H1 (cell line): ENCODE measurements around the gene FKBP6. TPM values are rescaled to one million over a fixed set of nuclear protein-coding genes. Genes with fewer than 3 reads are reported as not detected.
A peak's percentile ranks its signal among the peaks of the same experiment; 100 is the strongest.
"Not testable (repeated sequence)": the region's sequence is repeated elsewhere in the genome, so short reads cannot be mapped to it uniquely, and the experiment has no call there.

Experiments
- CTCF ChIA-PET: fragments of 300-600 bp; sonication (Branson Sonifier 250); formaldehyde crosslinking; loops from one replicate; lab custom pipeline; 2021; ENCODE audit not compliant: partially characterized antibody; lab: Charles Lee
- POLR2A ChIA-PET: fragments of 300-600 bp; sonication (Branson Sonifier 250); formaldehyde crosslinking; loops from one replicate; lab custom pipeline; 2021; ENCODE audit warnings: inconsistent platforms; ENCODE audit not compliant: partially characterized antibody; lab: Charles Lee
- DNase-seq, 2 experiments: peaks; one replicate each; pipeline versions ENCODE4 v3.0.0 to v3.0.0-alpha.2; 2010 to 2022; ENCODE audit warnings: low spot score in 2 of 2, low read depth in 1 of 2, mixed read lengths in 1 of 2
- FAIRE-seq: peaks from 2 replicates; lab custom pipeline; 2011; peaks lifted over from hg19 to GRCh38; lab: Jason Lieb, UNC
- H2AFZ ChIP-seq: 2 replicates; pipeline ENCODE4 v1.8.1; 2012; ENCODE audit warnings: low read length, inconsistent platforms
- H2AK5ac ChIP-seq: 2 replicates; pipeline ENCODE4 v1.6.1; 2013; ENCODE audit warnings: low read depth, low read length
- H2BK120ac ChIP-seq: replicated peaks from 2 replicates; pipeline ENCODE3; 2013; ENCODE audit warnings: low read depth, low read length, inconsistent platforms
- H2BK12ac ChIP-seq: 2 replicates; pipeline ENCODE4 v1.6.1; 2013; ENCODE audit warnings: low read depth, low read length
- H2BK15ac ChIP-seq: 2 replicates; pipeline ENCODE4 v1.6.1; 2013; ENCODE audit warnings: low read length
- H2BK20ac ChIP-seq: 2 replicates; pipeline ENCODE4 v1.6.1; 2013; ENCODE audit warnings: low read length
- H2BK5ac ChIP-seq: 2 replicates; pipeline ENCODE4 v1.6.1; 2013; ENCODE audit warnings: low read depth, low read length
- H3K14ac ChIP-seq: 2 replicates; pipeline ENCODE4 v1.6.1; 2013; ENCODE audit warnings: inconsistent platforms; ENCODE audit not compliant: insufficient read length
- H3K18ac ChIP-seq: 2 replicates; pipeline ENCODE4 v1.6.1; 2013; ENCODE audit warnings: low read length; ENCODE audit errors: extremely low read depth
- H3K23ac ChIP-seq: 2 replicates; pipeline ENCODE4 v1.6.1; 2013; ENCODE audit warnings: inconsistent platforms; ENCODE audit not compliant: insufficient read length
- H3K23me2 ChIP-seq: 2 replicates; pipeline ENCODE4 v1.6.1; 2013; ENCODE audit warnings: low read depth, low read length
- H3K27ac ChIP-seq: 2 replicates; pipeline ENCODE4 v1.6.1; 2011; ENCODE audit warnings: low read depth, low read length, inconsistent platforms
- H3K27me3 ChIP-seq, 4 experiments: replicated peaks in 1 of 4; 1 replicate in 1 of 4; 2 replicates in 3 of 4; pipeline versions ENCODE4 v1.6.1 to v1.8.1; 2011 to 2013; ENCODE audit warnings: low read length in 3 of 4, mild to moderate bottlenecking in 3 of 4, inconsistent platforms in 2 of 4, mixed read lengths in 2 of 4, moderate library complexity in 1 of 4; ENCODE audit not compliant: control insufficient read depth in 3 of 4, insufficient read depth in 3 of 4; ENCODE audit errors: extremely low read depth in 1 of 4
- H3K36me3 ChIP-seq, 4 experiments: 2 replicates each; pipeline versions ENCODE4 v1.6.1 to v1.8.1; 2011 to 2013; ENCODE audit warnings: mild to moderate bottlenecking in 4 of 4, low read length in 3 of 4, moderate library complexity in 2 of 4, control low read depth in 1 of 4, inconsistent platforms in 1 of 4; ENCODE audit not compliant: insufficient read depth in 4 of 4, control insufficient read depth in 2 of 4
- H3K4ac ChIP-seq: replicated peaks from 2 replicates; pipeline ENCODE3; 2013; ENCODE audit warnings: low read length, low read depth, mixed read lengths, inconsistent platforms; ENCODE audit not compliant: insufficient read length
- H3K4me1 ChIP-seq, 4 experiments: replicated peaks in 1 of 4; 1 replicate in 1 of 4; 2 replicates in 3 of 4; pipeline versions ENCODE4 v1.6.1 to v1.8.1; 2011 to 2013; ENCODE audit warnings: low read length in 3 of 4, inconsistent platforms in 2 of 4, mixed read lengths in 1 of 4; ENCODE audit not compliant: insufficient read depth in 4 of 4, control insufficient read depth in 3 of 4
- H3K4me2 ChIP-seq, 2 experiments: 2 replicates each; pipeline versions ENCODE4 v1.6.1 to v1.8.1; 2011 to 2013; ENCODE audit warnings: low read depth in 2 of 2, low read length in 2 of 2, control low read depth in 1 of 2, inconsistent platforms in 1 of 2, mild to moderate bottlenecking in 1 of 2; ENCODE audit not compliant: insufficient read depth in 1 of 2
- H3K4me3 ChIP-seq, 4 experiments: fragments of 200-600, 300-600 bp in 1 of 4; sonication (generic), shearing (Covaris generic), sonication (Bioruptor Twin) in 1 of 4; 2 replicates each; pipeline versions ENCODE4 v1.5.1 to v1.8.1; 2011 to 2016; ENCODE audit warnings: low read length in 4 of 4, low read depth in 3 of 4, control low read depth in 2 of 4, inconsistent platforms in 2 of 4, mild to moderate bottlenecking in 2 of 4, mixed read lengths in 1 of 4, moderate library complexity in 1 of 4; ENCODE audit not compliant: insufficient read depth in 2 of 4; ENCODE audit errors: extremely low read depth in 1 of 4
- H3K56ac ChIP-seq: replicated peaks from 2 replicates; pipeline ENCODE3; 2013; ENCODE audit warnings: low read depth, mild to moderate bottlenecking, mixed read lengths, low read length, inconsistent platforms; ENCODE audit not compliant: insufficient read length
- H3K79me1 ChIP-seq: 2 replicates; pipeline ENCODE4 v1.6.1; 2013; ENCODE audit warnings: low read depth, low read length, control low read depth
- H3K79me2 ChIP-seq, 2 experiments: 2 replicates each; pipeline versions ENCODE4 v1.6.1 to v1.8.1; 2012 to 2013; ENCODE audit warnings: low read length in 2 of 2, mild to moderate bottlenecking in 2 of 2, inconsistent platforms in 1 of 2; ENCODE audit not compliant: insufficient read depth in 2 of 2, control insufficient read depth in 1 of 2
- H3K9ac ChIP-seq, 4 experiments: replicated peaks in 1 of 4; 1 replicate in 1 of 4; 2 replicates in 3 of 4; pipeline versions ENCODE4 v1.6.1 to v1.8.1; 2011 to 2013; ENCODE audit warnings: low read depth in 3 of 4, low read length in 3 of 4, control low read depth in 2 of 4, mild to moderate bottlenecking in 2 of 4, moderate library complexity in 2 of 4, inconsistent platforms in 1 of 4; ENCODE audit errors: extremely low read depth in 1 of 4
- H3K9me3 ChIP-seq, 2 experiments: 2 replicates each; pipeline versions ENCODE4 v1.6.1 to v1.8.1; 2012 to 2013; ENCODE audit warnings: mild to moderate bottlenecking in 2 of 2, moderate library complexity in 2 of 2, control low read depth in 1 of 2, inconsistent platforms in 1 of 2, low read depth in 1 of 2, low read length in 1 of 2, mixed read lengths in 1 of 2; ENCODE audit not compliant: insufficient read depth in 2 of 2
- H4K20me1 ChIP-seq, 2 experiments: replicated peaks in 1 of 2; 2 replicates each; pipeline versions ENCODE3 to v1.8.1; 2011 to 2013; ENCODE audit warnings: inconsistent platforms in 2 of 2, low read length in 2 of 2, mild to moderate bottlenecking in 1 of 2; ENCODE audit not compliant: insufficient read depth in 2 of 2, control insufficient read depth in 1 of 2
- H4K5ac ChIP-seq: 2 replicates; pipeline ENCODE4 v1.6.1; 2013; ENCODE audit warnings: low read length, low read depth, mixed read lengths, inconsistent platforms; ENCODE audit not compliant: insufficient read length
- H4K8ac ChIP-seq: 2 replicates; pipeline ENCODE4 v1.8.0; 2013; ENCODE audit warnings: mild to moderate bottlenecking, moderate library complexity, low read length, inconsistent platforms; ENCODE audit not compliant: insufficient read depth; ENCODE audit errors: extremely low read depth
- H4K91ac ChIP-seq: replicated peaks from 2 replicates; pipeline ENCODE3; 2013; ENCODE audit warnings: low read length, mixed read lengths, inconsistent platforms; ENCODE audit not compliant: insufficient read length
- KDM4A ChIP-seq: IDR thresholded peaks from one replicate; pipeline ENCODE4 v1.7.1; 2012; ENCODE audit warnings: low read depth, mild to moderate bottlenecking, moderate library complexity, low read length, inconsistent platforms; ENCODE audit not compliant: severe bottlenecking
- RAD21 ChIP-seq, 2 experiments: IDR thresholded peaks in 1 of 2; conservative IDR thresholded peaks in 1 of 2; 2 replicates each; pipeline ENCODE4 v1.6.1; 2011; ENCODE audit warnings: low read depth in 2 of 2, low read length in 2 of 2, improper control_type of control experiment in 1 of 2, inconsistent platforms in 1 of 2, mild to moderate bottlenecking in 1 of 2, moderate library complexity in 1 of 2
- TCF12 ChIP-seq: IDR thresholded peaks from 2 replicates; pipeline ENCODE4 v1.6.1; 2011; ENCODE audit warnings: low read depth, mild to moderate bottlenecking, low read length
- WGBS, 2 experiments: shearing (Covaris generic) in 1 of 2; methylation state at CpG; one replicate each; pipeline versions ENCODE4 v1.1.6 to v1.1.7; 2013 to 2015; ENCODE audit warnings: low lambda C conversion rate in 2 of 2, mixed read lengths in 2 of 2, inconsistent platforms in 1 of 2, low coverage in 1 of 2, missing lambda C conversion rate in 1 of 2; ENCODE audit not compliant: insufficient replicate concordance in 2 of 2, insufficient coverage in 1 of 2, insufficient read length in 1 of 2; ENCODE audit errors: extremely low coverage in 1 of 2, missing lambda C conversion rate in 1 of 2; 5-methylcytosine and 5-hydroxymethylcytosine counted together
- polyA plus RNA-seq, 7 experiments: library from polyadenylated mRNA; depleted of rRNA in 3 of 7; stranded (reverse) in 5 of 7; unstranded in 2 of 7; fragments of >200 nt in 5 of 7; fragments of 200-250 nt in 2 of 7; gene quantifications; 1 replicate in 5 of 7; 2 replicates in 1 of 7; 4 replicates in 1 of 7; pipeline versions ENCODE4 v1.2.1 to v1.2.3, GENCODE V29; 2011 to 2013; ENCODE audit warnings: missing spikeins in 2 of 7, mixed read lengths in 2 of 7
- total RNA-seq: library from RNA; stranded (reverse); fragmentation: NEBNext Ultra II Directional; extraction: Animal tissue kit (Norgen Biotek cat#: 25700); gene quantifications from 2 replicates; pipeline ENCODE4 v1.2.1, GENCODE V29; 2021
- TF ChIP-seq, protein P1 (sequence below), 3 experiments: IDR thresholded peaks; 1 replicate in 2 of 3; 2 replicates in 1 of 3; pipeline versions ENCODE4 v1.5.1 to v1.6.1; 2011; ENCODE audit warnings: low read length in 3 of 3, mild to moderate bottlenecking in 3 of 3, inconsistent platforms in 2 of 3, low read depth in 1 of 3, moderate library complexity in 1 of 3; ENCODE audit not compliant: insufficient read depth in 1 of 3; ENCODE audit errors: control extremely low read depth in 1 of 3
- TF ChIP-seq, protein P2 (sequence below): IDR thresholded peaks from 2 replicates; pipeline ENCODE4 v1.6.1; 2012; ENCODE audit warnings: inconsistent platforms
- TF ChIP-seq, protein P3 (sequence below): IDR thresholded peaks from 2 replicates; pipeline ENCODE4 v1.6.1; 2011; ENCODE audit warnings: low read depth, mild to moderate bottlenecking, low read length; ENCODE audit not compliant: insufficient read depth

FKBP6 gene
- total and polyA plus RNA-seq, 2 of the 8 experiments (the other 6 are each of a cell fraction or from before 2014, with no cell fraction given), result 0.14 to 0.19 TPM

DNA sequence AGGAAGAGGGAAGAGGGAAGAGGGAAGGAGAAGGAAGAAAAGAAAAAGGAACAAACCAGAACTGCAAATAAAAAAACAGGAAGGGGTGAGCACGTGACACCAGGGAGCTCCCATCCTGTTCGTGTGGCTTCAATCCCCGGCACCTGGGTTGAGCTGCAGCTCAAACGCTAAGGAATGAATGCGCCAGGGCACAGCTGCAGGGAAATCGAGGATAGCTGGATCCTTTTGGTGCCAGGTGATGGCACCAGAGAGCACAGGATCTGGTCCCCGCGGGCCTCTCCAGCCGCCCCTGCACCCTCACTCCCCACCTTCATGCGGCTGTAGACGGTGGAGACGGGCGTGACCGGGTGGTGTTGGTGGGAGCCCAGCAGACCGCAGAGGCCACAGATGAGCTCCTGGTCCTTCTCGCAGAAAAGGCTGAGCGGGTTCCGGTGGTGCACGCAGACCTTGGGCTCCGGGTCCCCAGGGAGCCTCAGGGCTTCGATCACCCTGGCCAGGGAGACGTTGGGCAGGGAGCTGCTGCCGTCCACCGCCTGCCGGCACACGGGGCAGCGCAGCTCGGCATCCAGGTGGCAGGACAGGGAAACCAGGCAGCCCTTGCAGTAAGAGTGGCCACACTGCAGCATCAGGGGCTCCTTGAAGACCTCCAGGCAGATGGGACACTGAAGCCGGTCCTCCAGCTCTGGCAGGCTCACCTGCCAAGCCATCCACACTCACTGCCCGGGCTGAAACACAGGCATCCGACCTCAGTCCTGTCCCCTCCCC, 3.7 kb upstream of the FKBP6 start:
- peak; percentile 70 to 79 for DNase-seq
- H4K91ac ChIP-seq, H2BK20ac ChIP-seq, H2BK5ac ChIP-seq, H3K9me3 ChIP-seq, H3K56ac ChIP-seq, H3K18ac ChIP-seq, H3K27ac ChIP-seq, H4K8ac ChIP-seq, H3K9ac ChIP-seq, H3K79me2 ChIP-seq, H3K79me1 ChIP-seq, H4K5ac ChIP-seq, H3K4ac ChIP-seq, H2BK120ac ChIP-seq, H3K27me3 ChIP-seq, H3K14ac ChIP-seq, H2BK12ac ChIP-seq, FAIRE-seq, H4K20me1 ChIP-seq, H2AK5ac ChIP-seq, H3K4me1 ChIP-seq, H3K23ac ChIP-seq, H3K36me3 ChIP-seq, H3K23me2 ChIP-seq: not testable (repeated sequence)
- Histone ChIP-seq H2BK15ac (0 out of 2 replicates have a peak overlapping the region, but pooled peaks have one; percentile 72), H3K4me3 (peak overlapping the region in 1 of 4 experiments; percentile 32; a peak in 1 of 8 replicates), H2AFZ (0 out of 2 replicates have a peak overlapping the region, but pooled peaks have one; percentile 57), H3K4me2 (peak overlapping the region in 1 of 2 experiments; percentile 33; a peak in 1 of 4 replicates)
- CTCF ChIA-PET, result interaction anchor here (0.8 to 2.7 kb wide), 19 partner anchors 8 to 129 kb away, joined by 3 to 23 read pairs (median 4); no protein-coding TSS in a partner anchor
- POLR2A ChIA-PET, result interaction anchor here (1.1 kb wide), 1 partner anchor 9 kb away, joined by 5 read pairs; no protein-coding TSS in a partner anchor
- WGBS, 2 experiments, result 34% methylated on average over 21 of the region's 31 CpGs; no CpG with 5 or more reads in 1 of the 2 experiments
- TF ChIP-seq RAD21 (IDR thresholded peaks at IDR 0.05 in 1 of 2, conservative IDR thresholded peaks at IDR 0.05 in 1 of 2; ENCODE audit: low read depth in 2 of 2, low read length in 2 of 2) (peak; percentile 70 to 74), TCF12 (0 out of 2 replicates have a peak, but pooled peaks have one; percentile 59), KDM4A (peak; percentile 26)
- TF ChIP-seq, protein P1, sequence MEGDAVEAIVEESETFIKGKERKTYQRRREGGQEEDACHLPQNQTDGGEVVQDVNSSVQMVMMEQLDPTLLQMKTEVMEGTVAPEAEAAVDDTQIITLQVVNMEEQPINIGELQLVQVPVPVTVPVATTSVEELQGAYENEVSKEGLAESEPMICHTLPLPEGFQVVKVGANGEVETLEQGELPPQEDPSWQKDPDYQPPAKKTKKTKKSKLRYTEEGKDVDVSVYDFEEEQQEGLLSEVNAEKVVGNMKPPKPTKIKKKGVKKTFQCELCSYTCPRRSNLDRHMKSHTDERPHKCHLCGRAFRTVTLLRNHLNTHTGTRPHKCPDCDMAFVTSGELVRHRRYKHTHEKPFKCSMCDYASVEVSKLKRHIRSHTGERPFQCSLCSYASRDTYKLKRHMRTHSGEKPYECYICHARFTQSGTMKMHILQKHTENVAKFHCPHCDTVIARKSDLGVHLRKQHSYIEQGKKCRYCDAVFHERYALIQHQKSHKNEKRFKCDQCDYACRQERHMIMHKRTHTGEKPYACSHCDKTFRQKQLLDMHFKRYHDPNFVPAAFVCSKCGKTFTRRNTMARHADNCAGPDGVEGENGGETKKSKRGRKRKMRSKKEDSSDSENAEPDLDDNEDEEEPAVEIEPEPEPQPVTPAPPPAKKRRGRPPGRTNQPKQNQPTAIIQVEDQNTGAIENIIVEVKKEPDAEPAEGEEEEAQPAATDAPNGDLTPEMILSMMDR (IDR thresholded peaks at IDR 0.05; ENCODE audit: control extremely low read depth in 1 of 3, insufficient read depth in 1 of 3, low read depth in 1 of 3, low read length in 3 of 3), result peak; percentile 67 to 80 (median 75)
- TF ChIP-seq, protein P2, sequence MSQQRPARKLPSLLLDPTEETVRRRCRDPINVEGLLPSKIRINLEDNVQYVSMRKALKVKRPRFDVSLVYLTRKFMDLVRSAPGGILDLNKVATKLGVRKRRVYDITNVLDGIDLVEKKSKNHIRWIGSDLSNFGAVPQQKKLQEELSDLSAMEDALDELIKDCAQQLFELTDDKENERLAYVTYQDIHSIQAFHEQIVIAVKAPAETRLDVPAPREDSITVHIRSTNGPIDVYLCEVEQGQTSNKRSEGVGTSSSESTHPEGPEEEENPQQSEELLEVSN, result peak; percentile 54
- TF ChIP-seq, protein P3, sequence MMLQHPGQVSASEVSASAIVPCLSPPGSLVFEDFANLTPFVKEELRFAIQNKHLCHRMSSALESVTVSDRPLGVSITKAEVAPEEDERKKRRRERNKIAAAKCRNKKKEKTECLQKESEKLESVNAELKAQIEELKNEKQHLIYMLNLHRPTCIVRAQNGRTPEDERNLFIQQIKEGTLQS, result 0 out of 2 replicates have a peak, but pooled peaks have one; percentile 34
